GM19035 (cell line): ENCODE results near the gene DKKL1.
"Not testable (repeated sequence)": the region's sequence is repeated elsewhere in the genome, so short reads cannot be mapped to it uniquely, and the experiment has no call there.

Source experiments
- ATAC-seq: cut with Tn5 transposase; IDR thresholded peaks from one replicate; pipeline ENCODE4 v1.9.1; 2021; ENCODE audit not compliant: unreplicated experiment

Gene DKKL1

GRCh38 chr19:49361438-49362047, 2.1 kb upstream of the DKKL1 start:
- ATAC-seq: no peak

GRCh38 chr19:49362048-49362928, 1.4 kb upstream of the DKKL1 start, which contains the start of gene TEAD2:
TEAD2 (minus strand) TSS chr19:49362416; CDS start chr19:49360075, 2,341 bp downstream.
- ATAC-seq: no peak

- no peak for ATAC-seq
Observed at GRCh38 chr19:49362929-49363267, 779 bp upstream of the DKKL1 start.

DNA sequence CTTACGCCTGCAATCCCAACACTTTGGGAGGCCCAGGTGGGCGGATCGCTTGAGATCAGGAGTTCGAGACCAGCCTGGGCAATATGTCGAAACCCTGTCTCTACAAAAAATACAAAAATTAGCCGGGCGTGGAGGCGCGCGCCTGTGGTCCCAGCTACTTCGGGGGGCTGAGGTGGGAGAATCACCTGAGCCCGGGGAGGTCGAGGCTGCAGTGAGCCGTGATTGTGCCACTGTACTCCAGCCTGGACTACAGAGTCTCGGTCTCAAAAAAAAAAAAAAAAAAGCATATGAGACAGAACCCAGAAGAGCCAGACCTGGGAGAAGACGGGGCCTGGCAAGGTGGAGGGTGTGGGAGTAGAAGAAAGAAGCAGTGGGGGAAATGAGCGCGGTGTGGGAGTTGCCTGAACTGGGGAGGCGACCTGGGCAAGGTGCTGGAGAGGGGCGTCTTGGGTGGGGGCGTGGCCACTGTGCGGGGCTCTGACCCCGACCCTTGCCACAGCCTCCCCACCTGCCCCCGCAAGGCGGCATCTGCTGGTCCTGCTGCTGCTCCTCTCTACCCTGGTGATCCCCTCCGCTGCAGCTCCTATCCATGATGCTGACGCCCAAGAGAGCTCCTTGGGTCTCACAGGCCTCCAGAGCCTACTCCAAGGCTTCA, 533 bp downstream of the DKKL1 start:
- no peak for ATAC-seq

DNA sequence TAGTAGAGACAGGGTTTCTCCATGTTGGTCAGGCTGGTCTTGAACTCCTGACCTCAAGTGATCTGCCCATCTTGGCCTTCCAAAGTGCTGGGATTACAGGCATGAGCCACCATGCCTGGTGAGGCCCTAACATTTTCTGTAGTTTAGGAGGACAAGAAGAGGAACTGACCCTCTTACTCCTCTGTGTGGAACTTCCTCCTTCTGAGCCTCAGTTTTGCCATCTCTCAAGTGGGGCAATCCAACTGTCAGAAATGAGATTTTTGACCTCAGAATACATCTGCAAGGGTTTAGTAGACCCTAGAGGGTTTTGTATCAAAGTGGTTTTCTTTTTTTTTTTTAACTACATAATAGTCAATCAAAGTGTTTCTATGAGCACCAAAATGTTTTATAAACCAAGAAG, 2.4 kb downstream of the DKKL1 start:
- no peak for ATAC-seq

DNA sequence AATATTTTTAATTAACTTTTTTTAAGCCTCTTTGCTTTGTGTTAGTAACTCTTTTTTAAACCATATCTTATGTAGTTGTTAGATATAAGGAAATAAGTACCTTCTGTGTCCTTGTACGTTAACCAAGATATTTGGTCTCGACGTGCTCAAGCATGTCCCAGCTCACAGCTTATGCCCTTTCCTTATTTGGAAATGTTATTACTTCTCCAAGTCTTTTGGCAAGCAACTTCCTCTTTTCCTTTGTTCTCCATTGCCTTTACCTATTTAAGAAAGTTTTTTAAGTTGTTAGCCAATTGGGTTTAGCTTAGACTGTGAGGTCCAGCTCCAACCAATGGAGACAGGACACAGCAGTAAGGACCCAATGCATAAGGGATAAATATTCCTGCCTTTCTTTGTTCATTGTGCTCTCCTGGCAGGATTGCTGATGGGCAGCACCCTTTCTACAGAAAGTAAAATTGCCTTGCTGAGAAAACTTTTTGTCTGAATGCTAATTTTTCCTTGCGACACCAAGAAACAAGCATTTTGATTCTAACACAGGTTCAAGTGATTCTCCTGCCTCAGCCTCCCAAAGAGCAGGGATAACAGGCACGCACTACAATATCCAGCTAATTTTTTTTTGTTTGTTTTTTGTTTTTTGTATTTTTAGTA, 5.2 kb downstream of the DKKL1 start:
- ATAC-seq: no peak

GRCh38 chr19:49371184-49371583, 7.5 kb downstream of the DKKL1 start:
- ATAC-seq: no peak

DNA sequence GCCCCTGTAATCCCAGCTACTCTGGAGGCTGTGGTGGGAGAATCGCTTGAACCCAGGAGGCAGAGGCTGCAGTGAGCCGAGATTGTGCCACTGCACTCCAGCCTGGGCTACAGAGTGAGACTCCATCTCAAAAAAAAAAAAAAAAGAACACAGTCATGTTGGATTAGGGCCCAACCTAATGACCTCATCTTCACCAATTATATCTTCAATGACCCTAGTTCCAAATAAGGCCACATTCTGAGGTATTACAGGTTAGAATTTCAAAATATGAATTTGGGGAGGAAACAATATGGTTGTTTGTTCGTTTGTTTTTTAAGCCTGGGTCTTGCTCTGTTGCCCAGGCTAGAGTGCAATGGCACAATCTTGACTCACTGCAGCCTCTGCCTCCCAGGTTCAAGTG, 9.5 kb downstream of the DKKL1 start:
- ATAC-seq: not testable (repeated sequence)

DNA sequence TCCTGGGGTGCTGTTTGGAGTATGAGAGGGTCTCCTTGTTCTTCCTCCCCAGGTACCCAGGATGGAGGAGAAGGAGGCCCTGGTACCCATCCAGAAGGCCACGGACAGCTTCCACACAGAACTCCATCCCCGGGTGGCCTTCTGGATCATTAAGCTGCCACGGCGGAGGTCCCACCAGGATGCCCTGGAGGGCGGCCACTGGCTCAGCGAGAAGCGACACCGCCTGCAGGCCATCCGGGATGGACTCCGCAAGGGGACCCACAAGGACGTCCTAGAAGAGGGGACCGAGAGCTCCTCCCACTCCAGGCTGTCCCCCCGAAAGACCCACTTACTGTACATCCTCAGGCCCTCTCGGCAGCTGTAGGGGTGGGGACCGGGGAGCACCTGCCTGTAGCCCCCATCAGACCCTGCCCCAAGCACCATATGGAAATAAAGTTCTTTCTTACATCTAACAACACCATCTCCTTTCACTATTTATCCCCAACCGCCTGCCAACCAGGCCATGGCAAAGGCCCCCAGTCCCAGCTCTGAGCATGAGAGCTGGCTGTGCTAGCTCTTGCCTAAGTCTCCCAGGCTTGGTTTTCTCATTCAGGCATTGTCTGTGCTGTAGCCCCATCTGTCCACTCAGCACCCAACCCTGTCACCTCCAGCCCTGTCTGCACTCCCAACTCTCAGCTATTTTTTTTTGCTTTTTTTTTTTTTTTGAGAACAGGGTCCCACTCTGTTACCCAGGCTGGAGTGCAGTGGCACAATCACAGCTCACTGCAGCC, 11.2 kb downstream of the DKKL1 start:
- ATAC-seq: no peak

- ATAC-seq: no peak
Observed at GRCh38 chr19:49378512-49378911, 14.8 kb downstream of the DKKL1 start.

DNA sequence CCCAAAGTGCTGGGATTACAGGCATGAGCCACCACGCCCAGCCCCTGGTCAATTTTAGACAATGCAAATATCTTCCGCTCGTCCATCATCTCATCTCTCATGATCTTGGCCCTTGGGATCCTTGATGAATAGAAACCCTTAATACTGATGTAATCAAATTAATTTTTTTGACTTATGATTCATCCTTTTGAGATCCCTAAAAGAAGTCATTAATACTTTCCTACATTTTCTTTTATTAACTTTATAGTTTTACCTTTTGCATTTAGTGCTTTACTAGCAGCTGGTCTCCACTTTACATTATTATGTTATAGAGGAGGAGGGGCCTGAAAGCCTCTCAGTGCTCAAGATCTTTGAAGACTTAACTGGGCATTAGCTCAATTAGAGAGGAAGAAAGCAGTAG, 16.7 kb downstream of the DKKL1 start:
- no peak for ATAC-seq

DNA sequence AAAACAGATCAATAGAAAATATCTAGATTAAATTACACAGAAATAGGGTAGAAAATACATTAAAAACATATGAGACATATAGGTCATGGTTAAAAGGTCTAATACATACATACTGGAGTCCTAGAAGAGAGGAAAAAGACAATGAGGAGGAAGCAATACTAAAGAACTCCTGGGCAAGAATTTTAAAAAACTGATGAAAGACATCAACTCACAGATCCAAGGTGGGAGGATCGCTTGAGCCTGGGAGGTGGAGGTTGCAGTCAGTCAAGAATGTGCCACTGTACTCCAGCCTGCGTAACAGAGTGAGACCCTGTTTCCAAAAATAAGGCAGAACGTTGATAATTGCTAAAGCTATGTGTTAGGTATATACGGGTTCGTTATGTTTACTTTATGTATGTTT, 19.0 kb downstream of the DKKL1 start:
- ATAC-seq: no peak

- no peak for ATAC-seq
Observed at GRCh38 chr19:49383599-49383998, 19.9 kb downstream of the DKKL1 start.

DNA sequence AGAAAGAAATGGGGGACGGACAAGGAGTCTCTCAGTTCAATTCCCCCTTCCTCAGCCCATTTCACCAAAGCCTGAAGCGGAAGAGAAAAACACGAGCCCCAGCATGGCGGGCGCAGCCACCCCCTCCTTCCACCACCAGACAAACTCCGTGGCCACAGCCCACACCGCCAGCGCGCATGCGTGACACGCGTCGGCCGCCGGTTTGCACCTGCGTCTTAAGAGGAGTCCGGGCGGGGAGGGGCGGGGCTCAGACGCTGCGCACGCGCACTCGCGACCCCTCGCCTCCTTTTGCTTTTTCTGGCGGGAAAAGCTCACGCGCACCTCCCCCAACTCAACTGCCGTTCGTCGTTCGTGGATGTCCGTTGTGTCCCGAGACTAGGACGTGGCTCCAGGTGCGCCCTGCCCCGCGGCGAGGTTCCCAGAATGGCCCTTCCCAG, 24.3 kb downstream of the DKKL1 start, which contains the start of gene KASH5:
Gene KASH5, plus strand, starts transcription at position 314 of the 437 bp plus-strand sequence. CDS start 2,635 bp downstream, outside the sequence.
- peak; percentile 65 for ATAC-seq

DNA sequence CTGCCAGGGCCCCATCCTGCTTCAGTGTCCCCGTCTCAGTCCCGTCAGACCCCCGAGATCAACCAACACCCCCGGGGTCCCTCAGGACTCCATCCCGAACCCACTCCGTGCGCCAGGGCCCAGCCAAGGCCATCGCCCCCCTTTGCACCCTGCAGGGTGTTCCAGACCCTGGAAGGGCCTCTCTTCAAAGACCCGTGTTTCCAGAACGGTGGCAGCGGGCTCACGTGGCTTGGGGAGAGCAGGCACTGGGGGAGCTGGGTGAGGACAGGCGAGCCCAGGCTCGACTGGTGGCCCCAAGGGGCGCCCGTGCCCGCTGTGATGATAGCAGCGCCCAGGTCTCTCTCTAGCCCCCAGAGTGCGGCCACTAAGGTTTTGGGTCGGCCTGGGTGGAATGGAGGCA, 25.7 kb downstream of the DKKL1 start:
- ATAC-seq: no peak

GRCh38 chr19:49390131-49390928, 26.7 kb downstream of the DKKL1 start:
- ATAC-seq: no peak

GRCh38 chr19:49390929-49391359, 27.3 kb downstream of the DKKL1 start:
- no peak for ATAC-seq

GRCh38 chr19:49391581-49392399, 28.1 kb downstream of the DKKL1 start:
- ATAC-seq: no peak

DNA sequence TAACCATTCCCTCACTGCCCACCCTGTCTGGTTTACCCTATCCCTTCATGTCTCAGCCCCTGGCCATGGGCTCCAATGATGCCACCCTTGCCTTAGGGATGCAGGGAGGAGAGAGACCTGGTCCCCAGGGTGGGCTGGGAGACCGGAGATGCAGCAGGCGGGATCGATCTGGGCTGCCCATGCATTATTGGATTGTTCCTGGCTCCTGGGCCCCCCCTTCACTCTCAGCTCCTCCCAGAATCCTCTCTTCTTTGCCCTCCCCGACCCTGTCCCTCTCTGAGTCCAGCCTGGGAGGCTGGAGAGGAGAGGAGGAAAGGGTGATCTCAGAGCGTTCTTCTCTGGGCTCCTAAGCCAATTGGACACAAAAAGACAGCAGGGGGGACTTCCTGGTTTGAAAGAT, 30.2 kb downstream of the DKKL1 start:
- ATAC-seq: no peak
